Activated T-helper 1 cell treated with Interleukin-2 at 50 U/mL for 16 hours (primary cell): ENCODE measurements around the gene ABTB2.
A peak's percentile ranks its signal among the peaks of the same experiment; 100 is the strongest.

ENCODE experiments used
- DNase-seq: peaks from one replicate; pipeline ENCODE4 v3.0.0-alpha.2; 2020; ENCODE audit warnings: low read depth

ABTB2 gene

DNA sequence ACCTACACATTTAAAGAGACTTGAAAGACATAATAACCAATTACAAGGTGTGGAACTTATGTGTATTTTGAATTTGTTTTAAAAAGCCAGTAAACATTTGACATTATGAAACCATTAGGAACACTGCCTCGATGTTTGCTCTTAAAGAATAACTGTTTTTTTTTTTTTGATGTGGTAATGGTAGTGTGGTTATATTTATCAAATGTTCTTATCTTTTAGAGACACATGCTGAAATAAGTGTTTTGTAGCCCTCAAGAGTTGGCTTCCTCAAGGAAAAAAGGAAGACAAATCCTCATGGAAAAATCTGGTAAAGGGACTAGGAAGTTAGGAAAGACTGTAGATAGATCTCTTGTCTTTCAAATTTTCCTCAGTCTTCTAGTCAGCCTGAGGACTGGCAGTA, 2.2 kb upstream of the ABTB2 start:
- DNase-seq: no peak

DNA sequence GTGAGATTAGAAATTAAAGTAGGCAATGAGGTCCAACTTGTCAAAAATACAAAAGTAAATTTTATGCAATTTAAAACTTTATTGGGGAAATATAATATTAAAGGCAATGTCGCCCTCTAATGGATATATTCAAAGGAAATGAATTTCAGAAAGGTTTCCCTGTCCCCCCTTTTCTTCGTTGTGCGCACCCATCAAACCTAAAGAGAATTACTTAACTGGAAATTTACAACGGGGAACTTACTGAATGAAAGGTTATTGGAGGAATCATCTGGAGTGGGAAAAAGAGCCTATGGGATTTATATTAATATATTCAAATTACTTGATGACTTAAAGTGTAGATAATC, 1.7 kb upstream of the ABTB2 start:
- DNase-seq: no peak

DNA sequence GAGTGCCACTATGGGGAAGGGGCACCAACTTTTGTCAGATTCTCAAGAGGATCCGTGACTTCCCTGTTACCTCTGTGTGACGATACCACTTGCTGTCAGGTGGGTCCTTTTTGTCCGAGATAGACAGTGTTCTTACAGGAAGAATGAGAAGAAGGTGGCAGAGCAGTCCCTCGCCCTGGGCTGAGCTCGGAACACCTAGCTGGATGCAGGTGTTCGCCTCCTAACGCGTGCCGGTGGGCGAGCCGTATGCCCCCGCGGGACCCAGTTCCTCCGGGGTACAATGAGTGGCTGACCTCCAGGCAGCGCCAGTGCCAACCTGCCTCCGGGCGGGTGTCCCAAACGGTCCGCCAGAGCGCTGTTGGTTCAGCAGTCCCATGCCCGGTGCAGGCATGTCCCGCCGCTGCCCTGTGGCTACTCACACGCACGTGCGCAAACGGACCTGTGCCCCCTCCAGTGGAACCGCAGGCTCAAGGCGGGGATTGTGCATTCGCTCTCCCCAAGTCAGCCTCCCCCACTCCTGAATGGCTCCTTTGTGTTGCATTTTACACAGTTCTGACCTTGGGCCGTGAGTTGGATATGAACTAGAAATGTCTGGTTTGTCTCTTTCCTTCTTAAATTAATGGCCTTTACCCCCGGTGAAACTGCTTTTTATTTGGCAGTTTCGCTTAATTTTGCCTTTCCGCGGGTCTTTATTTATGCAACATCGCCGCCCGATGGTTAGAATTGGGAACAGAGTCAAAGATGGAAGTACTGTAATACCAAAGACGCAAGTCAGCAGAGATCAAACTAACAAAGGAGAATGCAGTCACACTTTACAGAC, 1.1 kb upstream of the ABTB2 start:
- DNase-seq: peak; percentile 53

DNA sequence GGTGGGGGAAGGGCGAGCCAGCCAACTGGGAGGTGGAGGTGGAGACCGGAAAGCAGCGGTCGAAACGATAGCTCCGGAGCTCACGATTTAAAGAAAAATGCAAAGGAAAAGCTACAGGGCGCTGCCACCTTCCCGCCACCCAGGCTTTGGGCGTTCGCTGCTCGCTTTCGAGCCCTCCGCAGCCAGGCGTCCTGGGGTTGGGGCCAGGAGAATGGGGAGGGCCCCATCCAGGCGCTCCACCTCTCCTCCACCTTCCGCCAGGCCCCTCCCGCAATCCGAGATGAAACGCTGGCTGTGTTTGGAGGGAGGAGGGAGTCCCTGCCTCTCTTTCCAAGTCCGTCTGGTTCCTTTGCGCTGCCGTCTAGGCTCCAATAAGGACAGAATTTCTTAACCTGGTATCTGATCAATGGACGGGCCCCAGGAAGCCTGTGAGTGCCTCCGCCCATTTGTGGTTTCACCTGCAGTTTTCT, 483 bp upstream of the ABTB2 start:
- DNase-seq: no peak

DNA sequence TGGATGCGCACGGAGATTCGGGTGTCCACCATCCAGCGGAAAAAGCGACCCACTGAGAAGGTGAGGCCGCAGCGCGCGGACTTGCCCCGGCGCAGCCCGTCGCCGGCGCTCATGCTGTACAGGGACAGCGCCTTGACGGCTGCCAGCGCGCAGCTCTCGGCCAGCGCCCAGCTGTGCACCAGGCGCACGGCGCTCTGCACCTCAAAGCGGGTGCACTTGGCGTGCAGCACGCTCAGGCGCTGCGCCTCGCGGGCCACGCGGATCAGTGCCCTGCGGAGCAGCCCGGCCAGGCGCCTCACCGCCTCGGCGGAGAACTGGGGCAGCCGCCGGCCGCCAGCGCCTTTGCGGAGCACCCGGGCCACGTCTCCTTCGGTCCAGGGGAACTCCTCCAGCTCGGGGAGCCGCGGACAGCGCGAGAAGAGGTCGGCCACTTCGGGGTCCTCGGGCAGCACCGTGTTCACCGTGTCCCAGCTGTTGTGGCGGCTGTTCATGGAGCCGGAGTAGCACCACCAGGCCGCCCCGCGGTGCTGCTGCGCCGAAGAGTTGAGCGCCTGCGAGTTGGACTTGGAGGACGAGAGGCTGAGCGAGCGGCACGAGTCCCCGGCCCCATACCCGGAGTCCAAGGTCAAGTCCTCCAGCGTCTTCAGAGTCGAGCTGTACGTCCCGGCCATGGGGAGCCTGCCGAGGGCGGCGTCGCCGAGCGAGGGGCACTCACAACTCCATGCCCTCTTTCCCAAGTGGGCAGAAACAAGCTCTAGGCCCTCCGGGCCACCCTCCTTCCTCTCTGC, 703 bp downstream of the ABTB2 start:
- peak; percentile 24 for DNase-seq

DNA sequence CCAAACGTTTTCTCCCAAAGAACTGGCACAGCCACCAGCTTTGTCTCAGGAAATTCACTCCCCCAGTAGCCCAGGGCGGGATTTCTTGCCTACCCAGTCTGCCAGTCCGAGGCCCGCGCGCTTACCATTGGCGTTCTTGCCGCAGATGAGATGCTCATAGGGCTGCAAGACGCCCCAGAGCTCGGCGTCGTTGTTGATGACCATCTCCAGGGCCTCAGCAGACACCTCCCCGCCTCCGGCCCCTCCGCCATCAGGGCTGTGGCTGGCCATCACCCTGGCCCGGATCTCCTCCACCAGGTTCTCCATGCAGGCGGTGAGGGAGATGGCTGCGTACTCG, 1.3 kb downstream of the ABTB2 start:
- peak; percentile 1 for DNase-seq

DNA sequence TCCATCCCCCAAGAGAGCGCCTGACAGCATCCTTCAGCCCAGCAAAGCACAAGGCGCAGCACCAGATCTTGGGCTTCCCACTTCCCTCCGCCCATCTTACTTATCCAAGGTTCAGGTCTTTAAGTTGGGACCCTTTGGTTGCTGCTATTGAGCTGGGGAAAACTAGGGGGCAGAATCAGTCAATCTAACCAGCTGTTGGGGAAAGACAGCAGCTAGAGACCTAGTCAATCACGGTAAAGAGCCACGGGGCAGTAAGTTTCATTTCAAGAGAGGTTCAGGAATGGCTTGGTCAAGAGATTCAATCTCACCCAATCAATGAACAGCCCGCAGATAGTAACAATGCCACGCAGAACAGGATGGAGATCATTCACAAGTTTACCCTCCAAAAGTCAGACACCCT, 1.7 kb downstream of the ABTB2 start:
- no peak for DNase-seq

DNA sequence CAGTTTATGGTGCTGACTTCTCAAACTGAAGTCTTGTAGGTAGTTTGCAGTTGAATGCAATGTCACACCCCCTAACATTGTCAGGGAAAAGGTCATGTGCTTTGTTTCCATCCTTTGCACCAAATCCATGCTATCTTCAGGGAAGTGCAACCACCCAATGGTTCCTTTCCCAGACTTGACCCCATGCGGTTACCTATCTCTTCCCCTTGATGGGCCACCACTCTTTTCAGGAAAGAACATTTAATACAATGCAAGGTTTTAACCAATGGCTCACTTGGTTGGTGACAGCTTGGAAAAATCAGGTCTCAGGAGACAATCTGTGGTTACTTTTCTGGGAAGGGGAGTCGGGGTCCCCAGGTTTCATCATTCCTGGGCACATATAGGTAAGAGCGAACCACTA, 2.1 kb downstream of the ABTB2 start:
- DNase-seq: no peak

DNA sequence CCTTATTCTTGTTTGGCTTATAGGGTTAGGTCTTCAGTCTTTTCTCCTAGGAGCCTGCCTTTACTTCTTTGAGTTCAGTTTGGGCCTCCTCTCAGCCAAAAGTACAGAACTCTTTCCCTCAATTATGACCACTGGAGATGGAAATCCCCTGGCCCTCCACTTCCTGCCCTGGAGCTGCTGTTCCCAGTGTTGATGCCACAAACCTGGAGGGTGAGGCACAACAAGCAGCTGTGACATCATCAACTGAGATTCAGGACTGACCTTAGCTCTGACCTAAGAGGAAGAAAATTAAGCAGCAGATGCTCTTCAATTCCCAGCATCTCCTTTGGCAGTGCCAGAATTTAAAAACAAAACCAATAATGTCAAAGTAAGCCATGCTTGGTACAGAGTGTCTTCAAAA, 3.0 kb downstream of the ABTB2 start:
- no peak for DNase-seq

DNA sequence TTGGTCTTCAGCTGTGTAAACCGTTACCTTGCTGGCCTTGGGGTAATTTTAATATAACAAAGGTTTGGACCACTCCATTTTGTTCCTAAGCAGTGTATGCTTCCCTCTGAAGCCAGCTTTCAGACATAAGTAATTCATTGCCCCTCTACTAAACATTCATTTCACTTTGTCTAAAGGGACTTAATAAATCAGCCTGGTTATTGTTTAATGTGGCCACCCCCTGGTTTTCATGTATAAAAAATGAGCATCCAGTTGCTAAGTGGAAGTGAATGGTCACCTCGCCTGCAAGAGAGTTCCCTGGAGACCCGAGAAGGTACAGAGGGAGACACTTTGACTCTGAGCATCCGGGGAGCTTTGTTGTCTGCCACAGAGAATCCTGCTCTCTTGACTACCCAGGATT, 3.9 kb downstream of the ABTB2 start:
- DNase-seq: no peak

DNA sequence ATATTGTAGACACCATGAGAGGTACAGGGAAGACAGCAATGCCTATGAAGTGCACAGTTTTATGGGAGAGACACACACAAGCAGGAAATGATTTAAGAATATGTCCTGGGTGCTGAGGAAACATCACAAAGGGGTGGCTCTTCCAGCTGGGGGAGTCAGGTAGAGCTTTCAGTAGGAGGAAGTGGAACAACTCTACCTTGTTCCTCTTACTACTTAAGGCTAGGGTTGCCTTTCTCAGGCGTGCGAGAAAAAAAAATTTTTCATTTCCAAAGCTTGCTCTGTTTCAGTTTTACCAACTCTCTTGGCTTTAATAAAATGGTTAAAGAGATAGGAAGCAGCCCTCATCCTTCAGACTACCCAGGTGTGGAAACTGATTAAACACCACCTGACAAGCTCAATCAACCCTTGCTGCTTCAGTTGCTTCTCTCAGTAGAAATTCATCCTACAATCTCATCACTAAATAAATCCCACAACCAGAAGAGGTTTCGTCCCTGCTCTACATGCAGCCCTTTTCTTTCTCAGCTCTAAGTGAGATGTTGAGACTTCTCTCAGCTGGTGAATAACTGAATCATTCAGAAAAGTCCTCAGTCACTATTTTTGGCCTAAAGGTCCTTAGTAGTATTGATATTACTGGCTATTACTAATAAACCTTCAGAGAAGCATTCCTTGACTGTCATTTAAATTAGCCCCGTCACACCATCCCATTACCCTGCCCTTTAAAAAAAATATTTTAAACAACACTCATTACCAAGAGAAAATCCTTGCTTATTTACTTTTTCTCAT, 5.9 kb downstream of the ABTB2 start:
- no peak for DNase-seq

DNA sequence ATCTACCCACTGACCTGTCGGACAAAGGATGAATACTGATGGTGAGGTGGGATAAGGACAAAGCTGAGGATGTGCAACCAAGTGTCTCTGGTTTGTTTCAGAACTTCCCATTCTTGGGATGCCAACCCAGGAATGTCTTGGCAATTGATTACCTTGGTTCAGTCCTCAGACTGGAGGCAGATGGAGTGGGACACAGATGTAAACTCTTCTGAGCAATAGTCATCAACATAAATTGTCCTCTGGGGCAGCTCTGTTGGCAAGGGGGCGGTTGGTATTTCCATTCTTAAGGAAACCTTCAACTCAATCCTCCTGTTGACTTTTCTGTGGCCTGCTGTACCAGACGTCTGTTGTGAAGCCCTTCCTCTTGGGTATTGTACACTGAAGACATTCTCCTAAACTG, 6.8 kb downstream of the ABTB2 start:
- no peak for DNase-seq

DNA sequence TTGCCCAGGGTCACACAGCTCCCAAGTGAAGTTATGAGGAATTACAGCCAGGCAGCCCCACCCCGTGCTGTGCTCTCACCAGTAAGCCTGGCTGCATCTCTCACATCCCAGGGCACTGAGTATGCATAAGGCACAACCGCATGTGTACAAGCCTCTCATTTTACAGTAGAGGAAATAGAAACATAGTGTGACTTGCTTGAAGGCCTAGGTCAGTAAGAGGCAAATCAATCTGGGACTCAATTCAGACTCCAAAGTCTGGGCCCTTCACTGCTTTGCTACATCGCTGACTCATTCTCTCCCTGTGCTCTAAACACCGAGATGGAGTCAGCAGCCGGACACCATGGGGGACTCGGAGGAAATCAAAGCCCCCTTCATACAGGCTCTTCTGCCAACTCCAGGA, 7.9 kb downstream of the ABTB2 start:
- DNase-seq: no peak

DNA sequence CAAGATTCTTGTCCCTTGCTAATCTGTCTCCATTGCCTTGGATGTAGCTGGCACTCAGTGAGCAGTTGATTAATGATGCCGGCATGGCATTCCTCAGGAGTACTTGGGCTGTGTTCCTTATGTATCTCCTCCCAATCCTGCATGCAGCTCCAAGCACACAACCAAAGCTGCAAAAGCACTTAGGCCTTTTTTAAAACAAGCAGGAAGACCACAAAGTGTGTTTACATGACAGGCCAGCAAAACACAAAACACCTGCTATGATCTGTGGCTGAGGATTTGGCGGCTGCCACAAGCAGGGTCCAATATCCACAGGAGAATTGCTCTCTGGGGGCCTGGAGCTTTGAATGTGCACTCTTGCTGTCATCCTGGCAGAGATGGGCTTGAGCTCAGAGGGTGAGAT, 8.9 kb downstream of the ABTB2 start:
- no peak for DNase-seq

DNA sequence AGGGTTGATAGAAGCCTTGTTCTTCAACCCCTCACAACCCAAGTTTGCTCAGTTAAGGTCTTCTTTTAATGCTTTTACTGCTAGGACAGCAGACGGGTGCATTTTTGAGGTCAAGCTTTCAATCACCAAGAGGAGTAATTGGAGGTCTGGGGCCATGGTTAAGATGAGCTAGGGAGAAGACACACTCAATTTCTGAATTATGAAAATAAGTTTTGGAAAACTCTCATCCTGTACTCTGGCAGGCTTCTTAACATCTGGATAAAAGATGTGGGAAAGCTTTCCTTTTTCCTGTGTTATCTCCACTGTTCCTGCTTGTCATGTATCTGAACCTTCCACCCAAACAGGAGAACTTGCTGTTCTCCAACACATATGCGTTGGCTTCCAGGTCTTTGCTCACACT, 9.7 kb downstream of the ABTB2 start:
- no peak for DNase-seq

DNA sequence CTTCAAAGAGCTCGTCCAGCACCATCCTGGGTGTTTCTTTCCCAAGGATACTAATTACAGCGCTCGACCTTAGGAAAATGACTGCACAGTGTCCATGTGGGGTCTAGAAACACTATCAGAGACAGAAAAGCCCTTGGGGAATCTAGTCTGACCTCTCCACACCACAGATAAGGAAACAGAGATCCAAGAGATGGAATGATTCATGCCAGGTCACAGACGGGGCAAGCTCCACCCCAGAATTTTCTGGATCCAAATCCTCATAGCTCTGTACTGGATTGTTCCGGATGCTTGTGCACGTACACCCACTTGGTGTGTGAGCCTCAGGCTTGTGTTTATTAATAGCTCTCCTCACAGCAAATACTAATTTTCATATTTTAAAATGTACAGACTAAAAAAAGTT, 11.3 kb downstream of the ABTB2 start:
- DNase-seq: no peak

DNA sequence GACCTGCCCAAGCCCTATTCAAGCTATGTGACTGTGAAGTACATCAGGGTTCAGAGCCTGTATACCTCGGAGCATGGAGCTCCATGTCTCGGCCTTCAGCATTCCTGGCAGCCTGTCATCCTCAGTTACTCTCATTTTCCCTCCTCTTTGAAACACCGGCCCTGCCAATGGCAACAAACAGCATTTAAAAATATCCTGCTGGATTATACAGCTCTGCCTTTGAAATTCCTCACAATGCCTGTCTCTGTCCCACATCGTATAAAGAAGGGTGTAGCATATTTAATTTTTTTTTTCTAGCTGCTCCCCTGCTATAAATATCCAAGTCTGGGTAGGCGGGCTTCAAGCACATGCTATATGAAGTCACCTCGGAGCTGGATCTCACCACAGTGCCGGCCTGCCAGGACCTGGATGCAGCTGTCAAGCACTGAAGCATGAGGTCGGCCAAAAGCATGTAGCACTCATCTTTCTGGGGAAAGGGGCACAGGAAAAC, 11.8 kb downstream of the ABTB2 start:
- no peak for DNase-seq

DNA sequence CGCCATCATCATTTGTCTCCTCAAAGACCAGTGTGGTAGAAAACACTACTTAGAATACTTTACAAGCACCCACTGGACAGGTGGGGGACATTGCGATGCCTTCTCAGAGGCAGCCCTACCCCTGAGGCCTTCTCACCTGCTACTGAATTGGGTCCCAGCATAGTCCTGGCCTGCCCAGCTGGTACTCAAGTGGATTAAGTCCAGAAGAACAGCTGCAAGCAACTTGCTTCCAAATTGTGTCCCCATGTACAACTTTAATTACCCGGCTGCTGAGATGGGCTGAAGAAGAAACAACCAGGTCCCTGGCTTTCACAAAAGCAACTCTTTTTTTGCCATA, 12.3 kb downstream of the ABTB2 start:
- no peak for DNase-seq

DNA sequence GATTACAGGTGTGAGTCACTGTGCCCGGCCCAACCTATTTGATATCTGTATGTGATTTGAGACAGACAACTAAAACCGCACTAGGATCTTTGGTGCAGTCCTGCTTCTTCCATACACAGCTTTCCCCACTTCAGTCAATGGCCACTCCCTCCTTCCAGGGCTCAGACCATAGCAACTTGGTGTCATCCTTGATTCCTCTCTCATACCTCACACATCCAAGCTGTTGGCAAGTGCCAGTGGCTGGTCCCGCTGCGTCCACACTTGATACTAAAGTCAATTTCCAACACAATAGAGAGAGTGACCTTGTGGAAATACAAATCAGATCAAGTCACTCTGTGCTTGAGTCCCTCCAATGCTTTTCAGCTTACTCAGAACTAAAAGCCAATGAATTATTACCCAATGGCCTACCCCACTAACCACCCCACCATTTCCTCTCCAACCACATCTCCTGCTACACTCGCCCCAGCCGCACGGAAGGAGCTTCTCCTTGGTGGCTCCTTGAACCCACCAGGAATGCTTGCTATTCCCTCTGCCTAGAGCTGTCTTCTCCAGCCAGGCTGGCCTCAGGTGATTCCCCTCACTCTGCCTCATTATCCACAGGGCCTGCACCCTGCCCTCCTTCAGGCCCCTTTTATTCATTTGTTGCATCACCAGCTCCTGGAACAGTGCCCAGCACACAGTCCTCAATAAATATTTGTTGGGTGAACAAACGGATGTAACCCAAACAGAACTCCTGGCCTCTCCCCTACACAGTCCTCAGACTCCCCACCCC, 12.9 kb downstream of the ABTB2 start:
- DNase-seq: no peak

DNA sequence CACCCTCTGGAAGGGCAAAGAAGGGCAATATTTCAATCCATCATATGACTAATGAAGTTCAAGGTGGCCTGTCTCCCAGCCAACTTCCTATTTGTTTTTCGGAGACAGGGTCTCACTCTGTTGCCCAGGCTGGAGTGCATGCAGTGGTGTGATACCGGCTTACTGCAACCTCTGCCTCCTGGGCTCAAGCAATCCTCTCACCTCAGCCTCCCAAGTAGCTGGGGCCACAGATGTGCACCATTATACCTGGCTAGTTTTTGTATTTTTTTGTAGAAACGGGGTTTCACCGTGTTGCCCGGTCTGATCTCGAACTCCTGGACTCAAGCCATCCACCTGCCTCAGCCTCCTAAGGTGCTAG, 13.4 kb downstream of the ABTB2 start:
- DNase-seq: no peak

DNA sequence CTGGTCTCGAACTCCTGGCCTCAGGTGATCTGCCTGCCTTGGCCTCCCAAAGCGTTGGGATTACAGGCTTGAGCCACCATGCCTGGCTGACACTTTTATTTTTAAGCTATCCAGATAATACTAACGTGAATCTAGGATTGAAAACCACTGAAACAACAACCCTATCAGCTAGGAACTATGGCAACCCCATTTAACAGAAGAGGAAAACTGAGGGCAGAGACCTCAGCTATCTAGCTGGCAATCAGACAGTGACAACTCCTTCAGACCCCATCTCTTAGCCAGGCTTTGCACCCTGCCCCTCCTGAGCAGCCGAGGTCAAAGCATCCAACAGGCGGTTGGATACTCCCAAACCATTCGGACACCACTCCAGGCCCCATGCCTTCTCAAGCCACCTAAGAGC, 14.1 kb downstream of the ABTB2 start:
- no peak for DNase-seq

DNA sequence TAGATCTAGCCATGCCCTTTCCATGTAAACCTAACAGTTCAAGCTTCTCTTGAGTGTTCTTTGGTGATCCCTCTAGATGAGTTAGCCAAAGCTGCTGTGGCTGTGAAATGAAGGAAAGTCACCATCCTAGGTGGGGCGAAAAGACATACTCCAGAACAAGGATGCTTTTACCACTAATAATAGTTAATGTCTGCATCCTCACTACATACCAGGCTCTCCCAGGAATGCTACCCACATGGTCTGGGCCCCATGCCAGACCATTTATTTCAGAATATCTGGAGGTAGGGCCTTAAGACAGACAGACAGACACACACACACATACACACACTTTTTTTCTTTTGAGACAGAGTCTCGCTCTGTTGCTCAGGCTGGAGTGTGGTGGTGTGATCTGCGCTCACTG, 14.7 kb downstream of the ABTB2 start:
- no peak for DNase-seq
